ENCODE results near the gene HMCN1.

The HMCN1 gene

DNA sequence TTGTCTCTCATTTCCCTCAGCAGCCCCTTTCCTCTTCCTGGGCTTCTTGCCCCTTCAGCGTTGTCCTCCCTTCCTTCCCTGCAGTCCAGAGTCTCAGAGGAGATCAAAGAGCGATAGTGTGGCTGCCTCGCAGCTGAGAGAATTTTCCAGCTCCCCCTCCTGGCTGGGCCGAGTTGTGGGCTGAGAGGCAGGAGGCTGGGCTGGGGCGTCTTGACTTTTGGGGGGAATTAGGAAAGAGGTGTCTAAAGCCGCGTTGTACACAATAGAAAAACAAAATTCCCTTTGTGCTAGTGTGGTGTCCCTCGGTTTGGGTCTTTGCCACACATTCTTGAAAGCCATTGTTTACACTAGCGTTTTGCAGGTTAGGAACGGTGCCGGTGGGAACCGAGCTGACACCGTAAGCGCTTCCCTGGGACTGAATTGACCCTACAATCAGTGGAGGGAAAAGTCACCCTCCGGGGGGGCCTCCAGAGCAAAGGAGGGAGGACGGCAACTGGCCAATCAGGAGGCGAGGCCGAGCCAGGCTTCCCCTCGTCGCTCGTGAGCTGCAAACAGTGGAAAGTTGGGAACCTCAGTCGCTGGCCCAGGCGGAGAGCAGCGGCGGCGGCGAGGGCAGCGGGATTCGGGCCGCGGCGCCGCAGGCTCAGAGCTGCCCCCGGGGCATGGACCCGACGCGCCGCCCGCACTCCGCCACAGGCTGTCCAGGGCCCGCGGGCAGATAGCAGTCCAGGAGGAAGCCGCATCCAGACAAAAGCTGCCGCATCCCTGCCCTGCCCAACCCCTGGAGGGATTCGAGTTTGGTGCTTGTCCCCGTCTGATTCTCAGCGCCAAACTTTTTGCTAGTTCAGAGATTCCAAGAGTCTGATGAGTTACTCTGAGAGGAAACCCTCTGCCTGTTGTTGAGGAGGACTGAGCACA lies at the start of gene HMCN1:
Gene HMCN1, plus strand, starts transcription at position 574 of the 918 bp plus-strand sequence. CDS start 389 bp downstream, outside the sequence.
- no peak for DNase-seq (ENCODE audit: low read depth in 2 of 2, low spot score in 1 of 2)

DNA sequence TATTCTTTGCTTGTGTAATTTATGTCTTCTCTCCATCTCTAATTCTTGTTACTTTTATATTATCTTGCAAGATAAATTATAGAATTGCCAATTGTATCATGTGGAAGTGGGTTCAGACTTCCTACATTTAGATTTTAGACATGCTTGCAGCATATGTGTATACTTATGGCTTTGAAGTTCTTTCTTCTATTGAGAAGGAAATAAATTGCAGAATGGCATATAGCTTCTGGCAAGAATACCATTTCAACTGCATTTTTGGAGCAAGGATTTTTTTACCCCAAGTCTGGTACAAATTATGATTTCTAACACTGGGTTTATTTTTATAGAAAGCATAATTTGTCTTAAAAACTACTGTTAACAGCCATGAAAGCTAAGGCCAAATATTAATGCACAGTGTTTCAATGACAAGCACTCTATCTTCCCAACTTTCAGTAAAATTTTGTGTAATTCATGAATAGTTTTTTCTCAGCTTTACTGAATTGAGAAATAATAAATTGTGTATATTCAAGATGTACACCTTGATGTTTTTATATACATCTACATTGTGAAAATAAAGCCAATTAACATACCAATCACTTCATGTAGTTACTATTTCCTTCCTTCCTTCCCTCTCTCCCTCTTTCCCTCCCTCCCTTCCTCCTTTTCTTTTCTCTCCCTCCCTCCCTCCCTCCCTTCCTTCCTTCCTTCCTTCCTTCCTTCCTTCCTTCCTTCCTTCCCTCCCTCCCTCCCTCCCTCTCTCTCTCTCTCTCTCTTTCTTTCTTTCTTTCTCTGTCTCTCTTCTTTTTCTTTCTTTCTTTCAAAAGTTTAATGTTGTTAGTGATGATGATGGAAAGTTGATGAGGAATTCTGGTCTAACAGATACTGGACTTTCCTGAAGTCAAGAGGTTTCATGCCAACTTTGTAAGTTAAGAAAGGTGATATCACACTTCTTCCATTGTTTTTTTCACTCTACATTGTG lies 47.1 kb upstream of the HMCN1 start:
- no peak for DNase-seq (ENCODE audit: low read depth in 2 of 2, low spot score in 1 of 2)

DNA sequence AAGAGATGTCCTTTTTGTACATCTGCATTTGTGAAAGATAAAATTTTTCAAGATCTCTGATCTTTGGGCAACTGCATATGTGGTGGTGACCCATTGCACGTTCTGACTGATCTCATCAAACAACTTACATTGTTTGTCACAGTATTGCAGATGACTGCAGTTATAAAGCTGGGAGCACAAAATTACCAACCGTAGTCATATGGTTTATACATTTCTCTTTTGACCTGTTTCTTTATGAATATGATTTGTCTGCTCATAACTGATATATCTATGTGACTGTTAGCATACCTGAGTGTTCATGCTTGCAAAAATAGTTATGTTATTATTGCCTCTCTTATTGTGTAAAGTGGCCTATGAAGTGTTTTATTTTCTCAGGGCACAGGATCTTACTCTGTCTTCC lies 43.7 kb upstream of the HMCN1 start:
- no peak for DNase-seq (ENCODE audit: low read depth in 2 of 2, low spot score in 1 of 2)

DNA sequence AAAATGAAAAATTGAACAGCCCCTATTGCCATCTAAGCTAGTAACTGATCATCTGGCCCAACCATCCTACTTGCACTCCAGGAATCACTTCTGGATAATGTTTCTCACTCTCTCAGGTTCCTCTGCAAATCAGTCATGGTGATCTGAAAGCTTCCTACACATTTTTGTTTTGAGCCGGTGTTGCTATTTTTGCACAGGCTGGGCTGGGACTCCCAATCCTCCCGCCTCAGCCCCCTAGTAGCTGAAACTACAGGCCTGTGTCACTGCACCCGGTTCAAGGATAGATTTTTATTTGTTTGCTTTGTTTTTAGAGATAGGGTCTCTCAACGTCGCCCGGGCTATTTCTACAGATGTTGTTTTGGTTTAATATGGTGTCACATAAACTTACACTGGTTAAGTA lies 40.5 kb upstream of the HMCN1 start:
- no peak for DNase-seq (ENCODE audit: low read depth in 2 of 2, low spot score in 1 of 2)

DNA sequence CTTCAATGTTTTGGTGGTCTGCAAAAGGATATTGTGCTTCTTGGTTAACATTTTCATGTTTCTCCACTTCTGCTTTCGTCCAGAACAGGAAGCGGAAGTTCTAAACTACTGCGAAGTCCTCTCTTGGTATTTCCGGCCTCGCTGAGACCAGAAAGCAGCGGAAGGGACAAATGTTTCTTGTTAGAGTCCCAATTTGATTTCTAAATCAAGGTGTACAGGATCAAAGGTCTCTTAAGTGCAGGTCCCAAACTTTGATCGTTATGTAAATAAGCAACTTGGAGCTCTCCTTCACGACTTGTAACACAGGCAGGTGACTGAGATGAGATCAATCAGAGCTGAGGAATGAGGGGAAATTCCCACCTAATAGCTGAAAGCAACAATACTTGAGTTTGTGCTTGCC lies 40.1 kb upstream of the HMCN1 start:
- DNase-seq (ENCODE audit: low read depth in 2 of 2, low spot score in 1 of 2) = no peak

DNA sequence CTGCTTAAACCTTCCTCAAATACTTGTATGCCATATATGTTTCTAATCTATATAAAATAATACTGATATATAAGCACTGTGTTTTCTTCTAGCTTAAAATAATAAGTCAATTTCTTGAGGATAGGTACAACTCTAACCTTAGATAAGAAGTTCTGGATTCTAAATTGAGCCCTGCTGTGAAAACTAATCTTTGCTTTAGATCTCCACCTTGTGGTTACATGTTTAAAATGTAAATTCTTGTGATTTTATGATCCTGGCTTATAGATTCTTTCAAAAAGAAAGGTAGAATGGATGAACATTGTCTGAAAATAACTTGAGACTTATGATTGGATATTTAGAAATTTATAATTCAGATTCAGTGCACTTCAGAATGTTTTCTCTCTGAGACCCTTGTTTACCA lies 38.9 kb upstream of the HMCN1 start:
- DNase-seq (ENCODE audit: low read depth in 2 of 2, low spot score in 1 of 2) = no peak

DNA sequence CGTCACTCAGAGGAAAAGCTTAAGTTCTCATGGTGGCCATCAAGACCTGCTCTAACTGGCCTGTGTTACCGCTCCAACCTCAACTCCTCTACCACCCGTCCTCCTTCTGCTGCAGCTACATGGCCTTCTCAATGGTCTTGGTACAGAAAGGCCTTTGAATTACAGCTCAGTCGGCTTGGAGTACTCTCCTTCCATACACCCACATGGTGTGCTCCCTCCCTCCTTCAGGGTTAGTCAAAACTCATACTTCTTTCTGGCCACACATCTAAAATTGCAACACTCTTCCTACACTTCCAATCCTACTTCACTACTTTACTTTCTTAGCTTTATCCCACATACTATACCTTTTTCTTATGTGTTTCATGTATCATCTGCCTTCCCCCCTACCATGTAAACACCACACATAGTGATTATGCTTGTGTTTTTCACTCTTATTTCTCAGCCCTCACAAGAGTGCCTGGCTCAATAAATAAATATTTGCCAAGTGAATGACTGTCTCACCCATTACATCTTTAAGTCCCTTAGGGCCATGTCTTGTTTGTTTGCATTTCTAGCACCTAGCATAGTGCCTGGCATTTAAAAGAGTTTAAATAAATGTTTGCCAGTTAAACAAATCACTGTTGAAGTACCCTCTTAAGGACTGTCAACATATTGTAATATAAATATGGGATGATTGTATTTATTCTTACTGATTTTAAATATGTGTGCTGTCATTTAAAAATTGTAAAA lies 37.6 kb upstream of the HMCN1 start:
- DNase-seq (ENCODE audit: low read depth in 2 of 2, low spot score in 1 of 2) = no peak

DNA sequence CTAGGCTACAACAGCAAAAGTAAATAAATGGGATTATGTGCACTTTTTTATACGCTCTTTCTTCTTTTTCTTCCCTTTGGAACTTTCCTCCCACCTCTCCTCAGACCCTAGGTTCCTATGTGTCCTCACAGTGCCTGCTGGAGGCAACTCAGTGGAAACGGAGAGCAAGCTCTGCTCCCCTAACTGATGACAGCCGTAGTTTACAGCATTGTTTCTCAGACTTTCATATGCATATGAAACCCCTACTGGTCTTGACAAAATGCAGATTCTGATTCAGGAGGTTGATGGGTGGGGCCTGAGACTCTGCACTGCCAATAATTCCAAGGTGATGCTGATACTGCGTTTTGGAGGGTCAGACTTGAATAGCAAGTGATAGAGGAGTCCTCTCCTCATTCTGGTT lies 34.3 kb upstream of the HMCN1 start:
- DNase-seq (ENCODE audit: low read depth in 2 of 2, low spot score in 1 of 2) = no peak

DNA sequence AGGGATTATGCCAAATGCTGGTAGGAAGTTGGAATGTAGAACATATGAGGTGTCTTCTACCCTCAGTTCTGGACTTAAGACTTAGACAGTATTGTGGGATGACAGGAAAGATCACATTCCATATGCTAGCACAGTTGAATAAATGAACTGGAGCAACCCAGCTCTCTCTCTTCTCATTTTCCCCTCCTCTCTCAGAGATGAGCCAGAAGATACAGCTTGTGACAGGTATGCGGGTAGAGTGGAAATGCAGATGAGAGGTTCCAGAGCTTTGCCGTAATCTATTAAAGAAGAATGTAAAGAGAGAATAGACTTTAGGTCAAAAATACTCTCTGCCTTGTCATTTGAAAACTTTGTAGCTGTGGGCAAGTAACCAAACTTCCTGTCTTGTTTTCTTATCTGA lies 32.5 kb upstream of the HMCN1 start:
- no peak for DNase-seq (ENCODE audit: low read depth in 2 of 2, low spot score in 1 of 2)

DNA sequence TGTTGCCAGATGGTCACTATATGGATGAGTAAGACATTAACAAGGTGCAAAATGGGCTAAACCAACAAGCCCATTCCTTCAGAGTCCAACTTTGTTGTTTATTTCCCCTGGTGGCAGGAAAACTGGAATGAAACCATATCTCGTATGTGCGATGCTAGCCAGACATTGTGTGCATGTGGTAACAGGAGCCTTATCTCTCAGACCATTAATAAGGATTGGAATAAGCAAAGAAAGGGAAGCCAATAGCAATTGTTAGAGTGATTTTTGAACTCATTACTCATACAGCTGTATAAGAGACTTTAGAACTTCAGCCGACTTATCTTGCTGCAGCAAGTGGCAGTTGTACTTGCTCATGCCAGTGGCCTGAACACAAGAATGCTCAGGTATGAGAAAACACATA lies 30.0 kb upstream of the HMCN1 start:
- no peak for DNase-seq (ENCODE audit: low read depth in 2 of 2, low spot score in 1 of 2)

DNA sequence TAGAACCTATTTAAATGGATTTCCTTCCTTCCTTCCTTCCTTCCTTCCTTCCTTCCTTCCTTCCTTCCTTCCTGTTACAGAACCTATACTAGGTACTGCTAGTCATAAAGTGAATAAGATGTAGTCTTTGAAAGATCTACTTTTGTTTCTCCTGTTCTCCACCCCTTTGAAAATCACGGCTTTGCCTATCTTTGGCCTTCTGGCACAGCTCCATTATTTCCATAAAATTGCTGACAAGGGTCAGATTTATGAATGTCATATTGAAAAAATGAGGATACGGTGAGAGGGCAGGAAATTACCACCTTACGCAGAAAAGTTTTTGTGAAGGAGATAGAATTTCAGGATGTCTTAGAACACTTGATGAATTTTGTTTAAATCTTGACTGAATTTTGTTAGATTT lies 18.1 kb upstream of the HMCN1 start:
- DNase-seq (ENCODE audit: low read depth in 2 of 2, low spot score in 1 of 2) = no peak

DNA sequence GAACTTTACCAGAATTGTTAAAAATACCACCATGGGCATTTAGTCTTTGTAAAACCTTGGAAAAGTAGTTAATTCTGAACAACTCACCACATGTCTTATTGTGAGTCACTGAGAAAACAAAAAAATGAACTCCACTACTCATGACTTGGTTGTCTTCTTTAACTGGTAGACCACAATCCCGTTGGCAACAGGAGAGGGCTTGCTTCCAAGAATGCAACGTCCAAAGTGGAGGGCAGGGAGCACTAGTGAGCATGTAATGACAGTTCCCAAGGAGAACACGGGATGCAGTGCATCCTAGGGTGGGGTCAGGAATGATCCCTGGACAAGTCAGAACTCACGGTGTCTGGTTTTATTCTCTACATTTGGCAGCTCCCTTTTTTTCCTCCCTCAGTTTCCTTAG lies 15.2 kb upstream of the HMCN1 start:
- no peak for DNase-seq (ENCODE audit: low read depth in 2 of 2, low spot score in 1 of 2)

DNA sequence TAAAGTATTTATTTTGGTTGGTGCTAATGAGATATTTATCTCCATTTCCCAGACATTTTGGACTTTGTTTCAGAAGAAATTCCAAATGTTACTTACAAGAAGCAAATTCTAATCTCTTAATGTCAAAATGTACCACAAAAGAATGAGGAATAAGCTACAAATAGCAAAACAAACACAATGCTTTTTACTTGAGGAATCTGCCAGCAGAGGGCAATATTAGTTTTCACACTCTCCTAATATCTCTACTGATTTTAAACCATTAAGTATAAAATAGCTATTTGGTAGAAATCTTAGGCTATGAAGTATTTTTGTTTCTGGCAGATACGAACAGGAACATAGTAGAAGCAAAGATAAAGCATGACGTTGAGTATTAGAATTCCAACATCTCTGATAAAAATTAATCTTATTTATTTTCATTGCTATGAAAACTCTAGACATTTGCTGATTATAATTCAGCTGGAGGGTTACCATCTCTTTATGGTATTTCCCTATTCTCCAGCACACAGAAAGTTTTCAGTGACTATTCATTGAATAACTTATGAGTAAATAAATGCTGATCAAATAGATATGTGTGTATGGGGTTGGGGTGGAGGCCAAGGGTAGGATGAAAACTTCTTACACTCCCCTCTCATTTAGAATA lies 13.4 kb upstream of the HMCN1 start:
- no peak for DNase-seq (ENCODE audit: low read depth in 2 of 2, low spot score in 1 of 2)

DNA sequence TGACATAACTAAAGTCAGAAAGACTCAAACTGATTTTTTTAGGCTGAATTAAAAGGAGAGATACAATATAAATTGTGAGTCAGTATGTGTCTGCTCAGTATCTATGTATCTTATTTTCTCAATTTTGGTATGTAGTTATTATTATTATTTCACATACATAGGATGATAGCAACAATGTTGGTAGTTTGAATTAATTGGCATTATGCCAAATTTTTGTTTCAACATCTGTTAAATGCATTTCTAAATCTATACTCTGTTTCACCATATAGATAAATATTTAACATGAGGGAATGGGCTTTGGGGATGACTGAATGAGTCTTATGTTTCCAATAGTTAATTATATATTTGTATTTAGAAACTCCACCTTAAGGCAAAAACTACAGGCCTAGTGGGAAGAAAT lies 12.6 kb upstream of the HMCN1 start:
- no peak for DNase-seq (ENCODE audit: low read depth in 2 of 2, low spot score in 1 of 2)

DNA sequence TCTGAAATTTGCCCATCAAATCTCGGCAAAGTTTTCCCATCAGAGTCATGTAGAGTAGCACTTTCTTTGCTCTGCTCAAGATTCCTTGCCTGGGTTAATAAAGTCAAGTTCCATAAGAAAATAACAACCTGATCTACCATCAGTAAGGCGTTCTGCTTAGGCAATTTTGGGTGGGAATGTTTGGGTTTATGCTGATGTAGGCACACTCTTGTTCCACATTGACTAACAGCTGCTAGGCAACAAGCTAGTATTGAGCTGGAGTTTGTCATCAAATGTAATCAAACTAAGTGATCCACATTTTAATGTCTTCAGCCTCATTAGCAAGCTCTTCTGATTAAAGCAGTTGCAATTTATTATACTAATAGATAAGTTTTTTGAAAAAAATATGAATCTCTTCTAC lies 12.1 kb upstream of the HMCN1 start:
- DNase-seq (ENCODE audit: low read depth in 2 of 2, low spot score in 1 of 2) = no peak

DNA sequence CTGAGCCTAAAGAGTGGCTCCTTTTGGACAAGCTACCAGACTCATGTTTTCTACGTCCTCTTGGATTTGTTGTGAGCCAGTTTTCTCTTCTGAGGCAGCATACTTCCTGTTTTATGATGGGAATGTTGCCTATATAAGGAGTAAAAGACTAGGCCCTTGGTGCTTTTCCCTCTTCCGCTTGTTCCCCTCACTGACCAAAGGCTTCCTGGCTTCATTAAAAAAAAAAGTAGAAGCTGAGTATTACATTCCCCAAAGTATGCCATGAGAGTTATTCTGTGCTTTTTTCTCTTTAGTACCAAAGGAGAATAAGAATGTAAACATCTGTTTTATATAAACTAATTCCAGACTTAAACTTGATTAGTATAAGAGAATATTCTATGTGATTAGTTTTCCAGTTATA lies 6.5 kb upstream of the HMCN1 start:
- DNase-seq (ENCODE audit: low read depth in 2 of 2, low spot score in 1 of 2) = no peak

DNA sequence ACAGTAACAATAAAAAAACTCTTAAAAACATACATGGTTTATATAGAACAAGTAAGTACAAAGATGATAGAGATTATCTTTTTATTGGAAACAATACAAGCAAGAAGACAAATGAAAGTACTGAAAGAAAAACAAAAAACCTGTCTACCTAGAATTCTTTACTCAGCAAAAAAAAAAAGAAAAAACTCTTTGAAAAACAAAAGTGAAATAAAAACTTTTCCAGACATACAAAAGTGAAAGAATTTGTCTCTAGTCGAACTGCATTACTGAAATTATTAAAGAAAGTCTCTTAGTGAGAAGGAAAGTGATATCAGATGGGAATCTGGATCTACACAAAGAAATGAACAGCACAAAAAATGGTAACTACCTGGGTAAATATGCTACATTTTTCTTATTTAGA lies 2.7 kb upstream of the HMCN1 start:
- DNase-seq (ENCODE audit: low read depth in 2 of 2, low spot score in 1 of 2) = no peak

DNA sequence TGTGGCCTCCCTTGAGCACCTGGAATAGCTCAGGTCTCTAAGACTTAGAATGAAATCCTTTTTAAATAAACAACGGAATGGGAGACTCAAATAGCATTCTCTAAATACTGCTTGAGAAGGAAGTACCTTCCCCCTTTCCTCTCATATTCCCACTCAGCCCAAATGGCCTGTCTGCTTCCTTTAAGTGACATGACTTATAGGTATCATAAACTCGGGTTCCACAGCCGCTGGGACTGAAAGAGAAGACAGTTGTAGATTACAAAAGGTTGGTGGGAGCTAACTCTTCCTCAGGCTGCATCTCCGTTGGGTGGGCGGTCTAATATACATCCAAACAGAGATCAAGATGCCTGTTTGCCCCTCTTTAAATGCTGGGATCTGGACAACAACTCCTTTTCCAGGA lies 1.2 kb upstream of the HMCN1 start:
- DNase-seq (ENCODE audit: low read depth in 2 of 2, low spot score in 1 of 2) = no peak

DNA sequence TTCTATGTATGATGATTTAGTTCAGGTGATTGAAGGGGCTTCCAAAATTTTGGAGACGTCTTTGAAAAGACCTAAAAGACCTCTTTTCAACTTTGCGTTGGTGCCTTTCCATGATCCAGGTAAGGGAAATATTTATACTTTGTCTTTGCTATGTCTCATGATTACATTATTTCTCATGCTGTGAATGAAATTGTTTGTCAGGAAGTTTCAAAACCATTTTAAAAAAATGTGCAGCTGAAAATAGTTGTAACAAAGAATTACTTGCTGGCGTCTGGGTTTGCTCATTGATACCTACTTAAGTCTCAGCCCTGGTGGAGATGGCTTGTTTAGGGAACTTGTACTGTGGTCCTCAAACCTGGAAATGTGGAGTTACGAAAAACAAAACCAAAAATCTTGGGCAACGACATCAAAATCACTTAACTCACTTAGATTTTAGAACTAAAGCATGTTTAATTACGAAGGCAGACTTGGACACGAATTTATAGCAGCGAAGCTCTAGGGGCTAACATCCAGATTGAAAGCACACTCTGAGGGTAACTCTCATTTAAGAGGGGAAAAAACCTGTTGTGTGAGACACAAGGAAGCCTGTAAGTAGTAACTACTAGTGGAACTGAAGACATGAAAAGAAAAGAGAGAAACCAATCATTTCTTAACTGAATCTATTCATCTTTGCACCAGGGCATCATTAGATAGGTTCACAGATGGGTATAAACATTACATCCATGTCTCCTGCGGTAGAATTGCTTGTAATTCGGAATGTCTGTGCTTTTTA lies 924 bp downstream of the HMCN1 start:
- DNase-seq (ENCODE audit: low read depth in 2 of 2, low spot score in 1 of 2) = no peak

DNA sequence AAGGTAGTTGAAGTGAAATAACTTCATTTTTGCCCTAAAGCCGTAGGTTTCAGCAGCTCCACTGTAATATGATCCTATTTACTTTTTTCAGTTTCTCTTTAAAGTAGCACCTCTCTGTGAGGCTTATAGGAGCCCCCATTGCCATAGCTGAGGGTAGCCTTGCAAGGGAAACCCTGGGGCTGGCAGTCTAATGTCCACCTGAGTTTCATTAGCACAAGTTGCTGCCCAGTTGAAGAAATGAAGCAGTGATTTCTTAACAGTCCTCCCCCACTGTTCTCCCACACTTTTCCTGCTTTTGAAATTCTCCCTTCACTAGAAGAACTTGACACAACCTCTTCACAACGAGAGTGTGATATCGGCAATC lies 1.5 kb downstream of the HMCN1 start:
- no peak for DNase-seq (ENCODE audit: low read depth in 2 of 2, low spot score in 1 of 2)

All from stimulated activated CD8-positive, alpha-beta memory T cell treated with anti-CD3 and anti-CD28 coated beads, Interleukin-4, amount 100 ng/mL, for 4 hours (primary cell).